Prostate gland (tissue), 2 donors: ENCODE measurements around the gene PRSS23.

Experiments
- CTCF ChIP-seq, 4 experiments: fragments of 200-600 bp in 2 of 4; fragments of 450-650 bp in 2 of 4; sonication (generic) in 2 of 4; IDR thresholded peaks; 1 replicate in 3 of 4; 2 replicates in 1 of 4; pipeline ENCODE4 v1.5.1; 2016 to 2019; ENCODE audit warnings: antibody characterized with exemption in 4 of 4, mild to moderate bottlenecking in 2 of 4, moderate library complexity in 2 of 4
- POLR2A ChIP-seq: fragments of 450-650 bp; IDR thresholded peaks from one replicate; pipeline ENCODE4 v1.6.1; 2016; ENCODE audit warnings: antibody characterized with exemption, mild to moderate bottlenecking
- POLR2AphosphoS5 ChIP-seq: sonication (generic); formaldehyde crosslinking; IDR thresholded peaks from one replicate; pipeline ENCODE4 v1.6.1; 2017; ENCODE audit warnings: antibody characterized with exemption

GRCh38 chr11:86811637-86812321 lies 11.4 kb downstream of the PRSS23 start:
- no peak for TF ChIP-seq CTCF (IDR thresholded peaks at IDR 0.05)
- no peak for TF ChIP-seq POLR2AphosphoS5
- TF ChIP-seq POLR2A, result no peak
